HL-60/S4 treated with phorbol 12-myristate 13-acetate at 8.2 ng/mL for 4 days and 3 days (cell line): ENCODE results near the gene HSD17B11.
"Not testable (repeated sequence)": the region's sequence is repeated elsewhere in the genome, so short reads cannot be mapped to it uniquely, and the experiment has no call there.

Experiments used
- in situ Hi-C: fragments of 300-500 bp; cut with MboI; formaldehyde crosslinking; loops from 2 replicates; pipeline ENCODE4 v1.15.0; 2022; ENCODE audit warnings: low sequenced_read_pairs

HSD17B11 gene

DNA sequence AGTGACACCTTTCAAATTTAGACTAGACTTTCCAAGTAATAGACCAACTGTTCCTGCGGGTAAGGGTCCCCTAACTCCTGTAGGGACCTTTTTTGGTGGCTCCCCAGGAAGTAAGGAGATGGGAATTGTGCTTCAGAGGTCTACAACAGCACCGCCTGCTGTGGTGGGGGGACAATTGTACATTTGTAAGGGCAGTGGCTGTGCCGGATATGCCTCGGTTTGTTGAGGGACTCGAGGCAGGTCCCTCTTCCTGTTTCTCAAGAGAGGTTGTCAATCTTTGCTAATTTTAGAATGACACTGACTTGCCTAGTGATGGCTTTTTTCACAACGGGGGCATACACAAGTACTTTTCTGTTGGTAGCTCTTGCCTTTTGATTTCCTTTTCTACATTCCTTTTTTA lies 15.5 kb upstream of the HSD17B11 start:
- in situ Hi-C loops: no loop called here

DNA sequence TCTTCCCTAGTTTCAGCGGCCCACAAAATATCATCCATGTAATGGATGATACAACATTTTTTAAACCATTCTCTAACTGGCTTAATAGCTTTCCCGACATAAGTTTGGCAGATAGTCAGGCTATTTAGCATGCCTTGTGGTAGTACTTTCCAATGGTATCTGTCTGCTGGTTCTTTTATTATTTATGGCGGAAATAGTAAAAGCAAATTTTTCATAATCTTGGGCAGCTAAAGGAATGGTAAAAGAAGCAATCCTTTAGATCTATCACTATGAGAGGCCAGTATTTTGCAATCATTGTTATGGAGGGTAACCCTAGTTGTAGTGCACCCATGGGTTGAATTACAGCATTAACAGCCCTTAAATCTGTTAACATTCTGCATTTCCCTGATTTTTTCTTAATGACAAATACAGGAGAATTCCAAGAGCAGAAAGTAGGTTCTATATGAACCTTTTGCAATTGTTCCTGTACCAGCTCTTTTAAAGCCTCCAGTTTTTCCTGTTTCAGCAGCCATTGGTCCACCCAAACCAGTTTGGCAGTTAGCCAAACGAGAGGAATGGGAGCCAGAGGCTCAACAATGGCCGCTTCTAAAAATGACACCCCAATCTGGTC lies 14.3 kb upstream of the HSD17B11 start:
- in situ Hi-C loops: no loop called here

DNA sequence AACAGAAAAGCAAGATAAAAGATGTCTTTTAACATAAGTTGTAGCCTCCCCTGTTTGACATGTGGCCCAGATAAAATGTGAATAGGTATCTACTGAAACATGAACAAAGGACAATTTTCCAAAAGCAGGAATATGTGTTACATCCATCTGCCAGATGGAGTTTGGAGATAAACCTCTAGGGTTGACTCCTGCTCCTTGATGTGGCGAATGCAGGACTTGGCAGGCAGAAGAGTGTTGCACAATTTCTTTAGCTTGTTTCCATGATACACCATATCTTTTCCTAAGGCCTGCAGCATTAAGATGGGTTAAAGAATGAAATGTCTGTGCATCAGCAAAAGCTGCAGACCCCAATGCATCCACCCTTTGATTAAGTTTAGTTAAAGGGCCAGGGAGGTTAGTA lies 12.7 kb upstream of the HSD17B11 start:
- in situ Hi-C loops: not testable (repeated sequence)

DNA sequence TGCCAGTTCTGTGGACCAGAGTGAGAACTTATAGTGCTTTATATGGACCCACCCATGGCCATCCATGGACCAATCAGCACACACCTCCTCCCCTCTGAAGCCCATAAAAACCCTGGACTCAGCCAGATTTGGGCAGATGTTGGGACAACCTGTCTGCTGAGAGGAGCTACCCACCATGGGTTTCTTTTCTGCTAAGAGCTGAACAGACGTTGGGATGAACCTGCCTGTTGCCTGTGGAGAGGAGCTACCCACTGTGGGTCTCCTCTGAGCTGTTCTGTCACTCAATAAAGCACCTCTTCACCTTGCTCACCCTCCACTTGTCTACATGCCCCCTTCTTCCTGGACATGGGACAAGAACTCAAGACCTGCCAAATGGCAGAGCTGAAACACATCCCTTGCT lies 9.0 kb upstream of the HSD17B11 start:
- in situ Hi-C loops: no loop called here

DNA sequence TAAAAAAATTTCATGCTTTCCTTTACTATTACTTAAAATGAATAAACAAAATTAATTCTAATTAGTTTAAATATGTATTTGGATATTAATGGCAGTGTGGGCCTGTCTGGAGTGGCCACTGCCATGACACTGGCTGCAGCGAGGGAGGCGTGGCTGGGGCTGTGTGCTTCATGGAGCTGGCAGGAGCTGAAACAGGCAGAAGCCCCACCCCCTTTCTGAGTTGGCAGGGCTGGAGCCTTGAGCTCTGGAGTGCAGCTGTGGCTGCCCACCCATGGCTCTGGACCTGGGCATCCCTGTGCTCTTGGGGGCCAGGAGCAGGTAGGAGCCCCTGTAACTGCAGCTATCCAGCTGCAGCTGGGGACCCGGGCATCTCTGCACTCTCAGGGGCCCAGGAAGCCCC lies 8.2 kb upstream of the HSD17B11 start:
- in situ Hi-C loops: no loop called here

DNA sequence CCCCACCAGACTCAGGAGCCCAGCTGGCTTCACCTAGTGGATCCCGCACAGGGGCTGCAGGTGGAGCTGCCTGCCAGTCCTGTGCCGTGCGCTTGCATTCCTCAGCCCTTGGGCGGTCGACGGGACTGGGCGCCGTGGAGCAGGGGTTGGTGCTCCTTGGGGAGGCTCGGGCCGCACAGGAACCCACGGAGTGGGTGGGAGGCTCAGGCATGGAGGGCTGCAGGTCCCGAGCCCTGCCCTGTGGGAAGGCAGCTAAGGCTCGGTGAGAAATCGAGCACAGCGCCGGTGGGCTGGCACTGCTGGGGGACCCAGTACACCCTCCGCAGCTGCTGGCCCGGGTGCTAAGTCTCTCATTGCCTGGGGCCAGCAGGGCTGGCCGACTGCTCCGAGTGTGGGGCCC lies 4.9 kb upstream of the HSD17B11 start:
- in situ Hi-C loops: not testable (repeated sequence)

DNA sequence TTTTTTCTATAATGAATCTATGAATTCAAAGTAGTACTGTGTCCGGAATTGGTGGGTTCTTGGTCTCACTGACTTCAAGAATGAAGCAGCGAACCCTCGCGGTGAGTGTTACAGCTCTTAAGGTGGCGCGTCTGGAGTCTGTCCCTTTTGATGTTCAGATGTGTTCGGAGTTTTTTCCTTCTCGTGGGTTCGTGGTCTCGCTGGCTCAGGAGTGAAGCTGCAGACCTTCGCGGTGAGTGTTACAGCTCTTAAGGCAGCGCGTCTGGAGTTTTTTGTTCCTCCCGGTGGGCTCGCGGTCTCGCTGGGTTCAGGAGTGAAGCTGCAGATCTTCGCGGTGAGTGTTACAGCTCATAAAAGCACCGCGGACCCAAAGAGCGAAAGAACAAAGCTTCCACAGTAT lies 4.1 kb upstream of the HSD17B11 start:
- in situ Hi-C loops: not testable (repeated sequence)

DNA sequence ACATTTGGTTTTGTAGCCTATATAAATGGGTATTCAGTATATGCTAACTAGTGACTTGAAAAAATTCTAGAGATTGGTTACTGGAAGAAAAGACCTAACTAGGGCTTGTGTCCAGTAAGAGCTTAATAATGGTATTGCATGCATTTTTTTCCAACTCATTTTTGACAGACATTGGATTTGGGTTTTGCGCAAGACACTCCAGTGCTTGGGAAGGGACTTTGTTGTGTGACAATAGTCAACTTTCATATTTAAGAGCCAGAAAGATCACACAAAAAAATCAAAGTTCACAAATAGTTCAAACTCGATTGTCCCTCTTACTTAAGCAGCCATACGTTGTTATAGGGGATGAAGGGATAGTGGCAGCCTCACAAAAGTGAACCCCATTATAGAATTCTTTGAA lies 1.2 kb upstream of the HSD17B11 start:
- in situ Hi-C loops: no loop called here

DNA sequence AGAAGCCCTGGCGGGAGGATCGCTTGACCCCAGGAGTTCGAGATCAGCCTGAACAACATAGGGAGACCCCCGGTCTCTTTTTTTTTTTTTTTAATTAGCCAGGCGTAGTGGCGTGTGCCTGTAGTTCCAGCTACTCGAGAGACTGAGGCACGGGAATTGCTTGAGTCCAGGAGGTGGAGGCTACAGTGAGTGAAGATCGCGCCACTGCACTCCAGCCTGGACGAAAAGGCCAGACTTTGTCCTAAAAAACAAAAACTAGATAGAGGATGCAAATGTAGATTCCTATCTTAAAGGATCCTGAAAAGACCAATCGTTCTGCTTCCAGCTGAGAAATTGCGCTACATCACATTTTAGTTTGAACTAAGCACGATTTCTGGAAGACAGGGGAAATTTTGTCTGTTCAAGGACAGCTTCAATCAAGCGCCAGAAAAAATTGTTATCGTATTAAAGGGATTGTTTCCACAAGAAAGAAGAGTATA lies 627 bp upstream of the HSD17B11 start:
- in situ Hi-C loops: no loop called here

DNA sequence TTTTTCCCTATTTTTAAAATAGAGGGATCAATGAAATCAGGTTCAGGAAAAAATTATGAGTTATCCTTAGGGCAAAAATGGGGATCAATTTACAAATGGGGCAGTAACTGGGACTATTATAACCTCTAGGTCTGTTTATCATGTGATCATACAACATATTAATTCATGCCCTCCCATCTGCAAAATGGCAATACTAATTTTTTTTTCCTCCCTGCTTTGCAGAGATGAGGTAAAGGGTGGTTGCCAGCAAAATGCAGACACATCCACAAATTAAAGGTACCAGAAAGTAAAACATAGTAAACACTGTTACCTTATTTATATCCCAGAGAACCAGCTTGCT lies 467 bp downstream of the HSD17B11 start:
- in situ Hi-C loops: no loop called here

DNA sequence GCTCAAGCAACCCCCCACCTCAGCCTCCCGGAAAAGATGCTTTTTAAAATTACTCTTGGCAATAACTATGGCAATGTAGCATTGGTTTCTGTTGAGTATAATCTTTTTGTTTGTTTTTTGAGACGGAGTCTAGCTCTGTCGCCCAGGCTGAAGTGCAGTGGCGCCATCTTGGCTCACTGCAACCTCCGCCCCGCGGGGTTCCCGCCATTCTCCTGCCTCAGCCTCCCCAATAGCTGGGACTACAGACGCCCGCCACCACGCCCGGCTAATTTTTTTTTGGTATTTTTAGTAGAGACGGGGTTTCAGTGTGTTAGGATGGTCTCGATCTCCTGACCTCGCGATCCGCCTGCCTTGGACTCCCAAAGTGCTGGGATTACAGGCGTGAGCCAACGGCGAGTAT lies 933 bp downstream of the HSD17B11 start:
- in situ Hi-C loops: not testable (repeated sequence)

DNA sequence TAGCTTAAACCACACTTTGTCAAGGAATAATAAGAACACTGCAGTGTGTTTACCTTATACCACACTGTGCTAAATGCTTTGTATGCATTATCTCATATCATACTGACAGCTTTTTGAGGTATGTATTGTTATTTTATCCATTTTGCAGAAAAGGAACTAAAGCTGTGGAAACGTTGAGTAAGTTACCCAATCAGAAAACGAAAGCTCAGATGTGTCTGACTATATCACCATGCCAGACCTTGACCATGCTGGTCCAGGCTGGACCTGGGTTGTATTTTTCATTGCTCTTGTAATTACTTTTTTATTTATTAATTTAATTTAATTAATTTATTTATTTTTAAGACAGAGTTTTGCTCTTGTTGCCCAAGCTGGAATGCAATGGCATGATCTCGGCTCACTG lies 2.1 kb downstream of the HSD17B11 start:
- in situ Hi-C loops: no loop called here

DNA sequence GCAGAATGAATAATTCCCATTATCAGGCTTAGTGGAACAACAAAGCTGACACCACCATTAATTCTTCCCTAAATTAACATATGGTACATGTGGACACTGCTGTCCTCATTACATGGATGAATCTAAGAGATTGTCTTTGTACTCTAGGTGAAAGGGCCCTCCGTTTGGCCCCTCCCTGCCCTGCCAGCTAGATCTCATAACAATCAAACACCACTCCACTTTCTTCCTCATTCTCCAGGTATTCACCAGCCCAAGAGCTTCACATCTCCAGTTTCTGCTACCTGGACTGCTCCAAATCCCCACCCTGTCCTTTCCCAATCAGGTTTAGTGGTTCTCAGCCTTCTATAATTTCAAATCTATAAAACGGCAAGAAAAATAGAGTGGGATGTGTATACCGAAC lies 3.8 kb downstream of the HSD17B11 start:
- in situ Hi-C loops: no loop called here

DNA sequence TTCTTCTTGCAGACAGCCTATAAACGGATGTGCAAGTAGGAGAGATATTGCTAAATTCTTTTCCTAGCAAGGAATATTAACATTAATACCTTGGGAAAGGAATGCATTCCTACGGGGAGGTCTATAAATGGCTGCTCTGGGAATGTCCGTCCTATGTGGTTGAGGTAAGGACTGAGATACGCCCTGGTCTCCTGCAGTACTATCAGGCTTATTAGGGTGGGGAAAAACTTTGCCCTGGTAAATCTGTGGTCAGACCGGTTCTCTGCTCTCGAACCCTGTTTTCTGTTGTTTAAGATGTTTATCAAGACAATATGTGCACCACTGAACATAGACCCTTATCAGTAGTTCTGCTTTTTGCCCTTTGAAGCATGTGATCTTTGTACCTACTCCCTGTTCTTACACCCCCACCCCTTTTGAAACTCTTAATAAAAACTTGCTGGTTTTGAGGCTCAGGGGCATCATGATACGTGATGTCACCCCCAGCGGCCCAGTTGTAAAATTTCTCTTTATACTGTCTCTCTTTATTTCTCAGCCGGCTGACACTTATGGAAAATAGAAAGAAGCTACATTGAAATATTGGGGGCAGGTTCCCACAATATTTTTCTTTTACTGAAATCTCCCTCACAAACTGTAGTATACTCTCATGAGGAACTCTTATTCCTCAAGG lies 6.4 kb downstream of the HSD17B11 start:
- in situ Hi-C loops: not testable (repeated sequence)

DNA sequence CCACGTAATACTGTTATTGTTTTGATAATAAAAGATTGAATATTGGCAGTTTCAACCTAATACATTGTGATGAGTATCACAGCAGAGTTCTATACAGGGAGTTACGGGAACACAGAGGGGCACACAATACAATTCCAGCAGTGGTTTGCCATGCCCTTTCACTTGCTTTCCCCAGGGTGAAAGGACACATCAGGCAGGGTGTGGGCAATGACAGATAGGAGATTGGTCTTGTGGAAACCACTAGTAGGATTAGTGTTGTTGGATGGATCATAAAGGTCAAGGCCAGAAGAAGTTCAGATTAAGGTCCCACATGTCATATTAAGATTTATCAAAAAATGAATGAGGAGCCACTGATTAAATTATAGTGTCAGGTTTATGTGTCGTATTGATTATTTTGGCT lies 8.1 kb downstream of the HSD17B11 start:
- in situ Hi-C loops: no loop called here

DNA sequence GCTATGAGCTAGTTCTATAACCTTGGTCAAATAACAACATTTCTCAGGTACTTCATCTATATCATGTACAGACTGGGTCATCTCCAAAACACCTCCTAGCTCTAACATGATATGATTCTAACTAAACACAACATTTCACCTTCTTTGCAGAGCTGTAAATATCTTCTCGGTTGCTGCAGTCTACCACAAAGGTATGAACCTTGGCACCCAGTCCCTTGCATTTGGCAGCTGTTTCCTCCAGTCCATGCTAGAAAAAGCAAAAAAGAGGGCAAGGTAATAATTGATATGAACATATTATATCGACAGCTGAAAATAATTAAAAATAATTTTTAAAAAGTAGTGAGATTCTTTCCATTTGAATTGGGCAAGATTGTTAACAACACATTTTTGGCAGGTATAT lies 8.9 kb downstream of the HSD17B11 start:
- in situ Hi-C loops: no loop called here

DNA sequence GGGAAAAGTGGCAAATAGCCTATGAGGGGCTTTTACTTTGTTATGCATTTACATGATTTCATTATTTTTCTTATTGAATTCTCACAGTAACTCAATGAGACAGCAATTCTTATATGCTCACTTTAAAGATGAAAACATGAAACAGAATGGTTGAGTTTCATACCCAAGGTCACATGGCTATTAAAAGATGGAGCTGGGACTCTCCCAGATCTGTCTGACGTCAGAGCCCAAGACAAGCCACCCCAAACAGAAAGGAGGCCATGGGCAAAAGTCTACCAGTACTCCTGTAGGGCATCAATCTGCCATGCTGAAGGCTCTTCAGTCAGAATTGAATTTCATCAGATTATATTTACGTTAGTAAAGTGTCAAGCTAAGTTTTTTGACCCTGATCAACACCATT lies 13.2 kb downstream of the HSD17B11 start:
- in situ Hi-C loops: no loop called here

DNA sequence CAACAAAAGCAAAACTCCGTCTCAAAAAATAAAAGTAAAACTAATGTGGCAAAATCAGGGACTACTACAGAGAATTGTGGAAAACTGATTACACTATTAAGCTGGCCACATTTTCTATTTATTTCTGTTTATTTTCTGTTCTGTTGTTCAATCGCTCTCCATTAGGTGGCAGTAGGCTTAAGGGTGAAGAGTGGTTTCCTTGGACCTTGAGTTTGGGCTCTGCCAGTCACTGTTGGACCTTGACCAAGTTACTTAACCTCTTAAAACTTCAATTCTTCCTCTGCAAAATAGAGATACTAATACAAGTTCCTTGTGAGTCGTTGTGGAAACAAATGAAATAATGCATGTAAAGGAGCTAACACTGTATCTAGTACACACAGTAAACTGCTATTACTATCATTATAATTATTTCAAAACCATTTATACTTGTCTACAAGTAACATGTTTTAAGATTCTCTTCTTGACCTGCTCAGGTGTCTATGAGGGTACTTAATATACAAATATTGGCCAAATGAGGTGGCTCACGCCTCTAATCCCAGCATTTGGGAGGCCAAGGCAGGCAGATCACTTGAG lies 15.2 kb downstream of the HSD17B11 start:
- in situ Hi-C loops: no loop called here

DNA sequence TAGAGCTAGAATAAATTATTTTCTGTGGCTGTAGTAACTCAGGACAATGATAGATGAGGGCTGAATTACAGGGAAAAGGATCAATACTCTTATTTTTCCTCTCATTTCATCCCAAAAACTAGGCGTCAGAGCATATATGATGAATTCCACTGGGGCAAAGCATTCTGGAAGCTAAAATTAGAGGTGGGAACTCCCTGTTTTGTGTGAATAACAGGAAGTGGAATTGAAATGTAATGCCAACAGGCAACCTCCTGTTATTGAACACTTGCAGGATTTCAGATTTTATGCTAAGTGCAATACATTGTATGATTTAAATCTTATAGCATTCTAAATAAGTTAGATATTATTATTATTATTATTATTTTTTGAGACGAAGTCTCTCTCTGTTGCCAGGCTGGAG lies 20.9 kb downstream of the HSD17B11 start:
- in situ Hi-C loops: no loop called here

DNA sequence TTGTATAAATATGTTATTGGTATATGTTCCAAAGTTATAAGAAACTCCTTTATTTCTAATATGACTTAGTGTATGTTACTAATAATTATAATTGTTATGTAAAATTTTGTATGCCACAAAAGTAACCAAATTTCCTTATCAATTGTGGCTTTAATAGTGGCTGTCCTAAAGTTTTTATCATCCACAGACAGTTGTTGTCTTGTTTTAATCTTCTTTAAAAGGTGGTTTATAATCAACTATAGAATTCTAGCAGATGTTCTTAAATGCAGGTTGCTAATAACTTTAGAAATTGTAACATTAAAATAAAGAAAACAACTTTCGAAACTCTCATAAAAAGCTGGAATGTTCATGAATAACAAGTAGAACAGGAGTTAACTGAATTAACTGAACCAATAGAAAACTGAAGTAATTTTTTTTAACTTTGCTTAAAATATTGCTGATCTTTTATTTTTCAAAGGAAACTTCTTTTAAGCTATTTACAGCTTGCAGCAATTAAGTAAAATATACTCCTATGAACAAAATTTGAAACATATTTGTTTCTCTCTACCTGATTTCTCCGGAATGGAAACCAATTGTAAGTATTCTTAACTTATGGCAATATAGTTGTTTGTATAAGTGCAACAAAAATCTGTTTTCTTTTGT lies 24.3 kb downstream of the HSD17B11 start:
- in situ Hi-C loops: no loop called here

DNA sequence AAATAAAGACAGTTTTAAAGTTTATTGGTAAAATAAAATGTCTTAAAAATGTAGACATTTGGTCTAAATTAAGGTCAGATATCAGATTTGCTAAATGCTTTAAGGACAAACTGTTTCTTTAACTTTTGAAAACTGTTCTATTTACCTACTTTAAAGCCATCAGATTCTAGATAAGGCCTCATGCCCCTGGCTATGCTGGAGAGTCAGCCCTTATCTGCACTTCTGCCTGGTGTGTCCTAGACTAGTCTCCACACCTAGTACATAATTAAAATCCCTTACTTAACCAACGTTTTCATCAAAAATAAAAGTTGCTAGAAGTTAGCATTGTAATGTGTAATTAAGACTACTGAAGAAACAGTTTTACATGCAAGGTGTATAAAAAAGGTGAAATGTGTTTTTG lies 25.6 kb downstream of the HSD17B11 start:
- in situ Hi-C loops: no loop called here

DNA sequence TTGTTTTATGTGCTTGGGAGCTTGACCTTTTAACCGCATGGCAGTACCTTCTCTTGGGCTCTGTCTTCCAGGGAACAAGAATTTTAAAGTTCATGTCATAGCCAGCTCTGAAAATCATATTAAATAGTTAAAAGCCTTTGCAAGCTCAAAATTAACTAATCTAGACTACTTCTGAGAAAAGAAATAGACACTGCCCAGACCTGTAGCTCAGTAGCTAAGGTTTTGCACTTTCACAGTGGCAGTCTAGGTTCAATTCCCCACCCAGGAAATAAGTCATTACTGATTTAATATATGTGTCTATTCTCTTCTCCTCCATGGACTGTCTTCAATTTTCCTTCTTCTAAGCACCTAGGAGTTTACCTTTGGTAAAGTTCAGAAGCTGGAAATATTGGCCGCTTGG lies 27.4 kb downstream of the HSD17B11 start:
- in situ Hi-C loops: no loop called here
